Skeletal muscle satellite cell (primary cell): ENCODE data around the gene P2RX2.

Experiments
- H3K27me3 ChIP-seq: 2 replicates; pipeline ENCODE4 v1.7.0; 2013; ENCODE audit warnings: low read length; ENCODE audit not compliant: control insufficient read depth, insufficient read depth
- H3K36me3 ChIP-seq: 2 replicates; pipeline ENCODE4 v1.7.0; 2013; ENCODE audit warnings: mild to moderate bottlenecking, control low read depth, low read length; ENCODE audit not compliant: insufficient read depth
- H3K4me1 ChIP-seq: 2 replicates; pipeline ENCODE4 v1.7.0; 2013; ENCODE audit warnings: low read length; ENCODE audit not compliant: control insufficient read depth, insufficient read depth
- H3K4me2 ChIP-seq: 2 replicates; pipeline ENCODE4 v1.7.0; 2013; ENCODE audit warnings: mild to moderate bottlenecking, low read length
- H3K4me3 ChIP-seq: 2 replicates; pipeline ENCODE4 v1.7.0; 2013; ENCODE audit warnings: low read length
- H3K9ac ChIP-seq: 2 replicates; pipeline ENCODE4 v1.7.0; 2013; ENCODE audit warnings: mild to moderate bottlenecking, low read depth, low read length, moderate library complexity
- H3K9me3 ChIP-seq: replicated peaks from 2 replicates; pipeline ENCODE4 v1.7.0; 2013; ENCODE audit warnings: mild to moderate bottlenecking, control low read depth, low read length

The P2RX2 gene

DNA sequence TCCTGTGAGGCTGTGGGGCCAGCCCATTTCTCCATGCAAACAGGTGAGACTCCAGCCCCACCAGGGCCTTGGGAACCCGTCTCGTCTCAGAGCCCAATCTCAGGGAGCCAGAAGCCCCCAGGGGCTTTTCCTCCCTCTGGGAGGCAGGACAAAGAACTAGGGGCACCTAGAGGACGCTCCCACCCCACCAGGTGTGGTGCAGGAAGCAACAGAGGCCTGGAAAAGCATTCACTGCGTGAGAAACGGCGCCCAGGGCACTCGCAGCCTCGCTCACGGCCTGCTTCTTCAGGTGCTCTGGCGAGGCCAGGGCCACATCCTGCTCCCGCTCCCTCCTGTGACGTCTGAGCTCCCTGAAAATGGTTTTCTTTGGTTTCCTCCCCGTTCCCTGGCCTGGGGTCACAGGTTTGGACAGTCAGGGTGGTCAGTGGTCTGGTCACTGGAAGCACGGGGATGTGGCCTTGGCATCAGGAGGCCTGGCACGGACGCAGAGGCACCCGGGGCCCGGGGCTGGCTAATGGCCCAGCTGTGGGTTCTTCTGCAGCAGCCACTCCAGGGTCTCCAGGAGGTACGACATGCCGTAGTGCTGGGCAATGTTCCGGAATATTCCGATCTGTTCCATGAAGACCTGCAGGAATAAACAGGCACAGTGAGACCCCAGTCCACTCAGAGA lies 5.7 kb downstream of the P2RX2 start:
- H3K9me3 ChIP-seq, result no peaks in the 10 kb centered on the region
- no peak overlapping the region for H3K4me3 ChIP-seq
- peaks cover 6% of the 10 kb centered on the region for H3K27me3 ChIP-seq
- H3K4me1 ChIP-seq, result peaks cover 13% of the 10 kb centered on the region
- H3K9ac ChIP-seq, result no peak overlapping the region
- peaks cover 27% of the 10 kb centered on the region for H3K36me3 ChIP-seq
- no peak overlapping the region for H3K4me2 ChIP-seq

DNA sequence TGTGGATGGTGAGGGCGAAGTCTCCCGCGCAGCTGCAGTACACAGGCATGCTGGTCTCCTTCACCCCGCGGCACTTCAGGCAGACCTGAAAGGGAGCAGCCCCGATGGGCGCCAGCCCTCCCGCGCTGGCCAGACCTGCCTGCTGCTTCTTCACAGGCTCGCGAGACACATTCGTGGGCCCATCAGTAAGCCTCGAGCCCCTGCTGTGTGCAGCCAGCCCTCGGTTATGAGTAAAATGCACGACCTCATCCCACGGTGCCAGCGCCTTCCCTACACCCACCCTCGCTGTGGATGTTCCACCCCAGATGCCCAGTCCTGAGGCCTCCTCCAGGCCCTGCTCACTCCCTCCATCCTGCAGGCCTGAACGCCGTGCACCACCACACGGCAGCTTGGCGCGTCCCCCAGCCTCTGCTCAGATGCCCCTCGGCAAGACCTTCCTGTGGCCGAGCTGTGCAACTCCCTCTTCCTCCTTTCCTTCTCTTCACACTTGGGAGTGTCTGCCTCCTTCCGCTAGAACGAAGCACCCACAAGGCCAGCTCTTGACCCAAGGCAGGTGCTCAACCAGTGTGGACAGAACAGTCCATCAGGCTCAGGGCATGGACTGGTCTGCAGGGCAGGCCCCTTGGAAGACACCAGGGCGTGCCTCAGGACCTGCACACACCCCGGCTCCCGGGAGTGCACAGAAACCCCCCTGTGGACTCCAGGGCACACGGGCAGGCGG lies 6.5 kb downstream of the P2RX2 start:
- H3K4me3 ChIP-seq, result no peak overlapping the region
- H3K4me2 ChIP-seq, result no peak overlapping the region
- H3K9me3 ChIP-seq, result no peaks in the 10 kb centered on the region
- peaks cover 13% of the 10 kb centered on the region for H3K4me1 ChIP-seq
- H3K27me3 ChIP-seq, result peaks cover 6% of the 10 kb centered on the region
- peaks cover 29% of the 10 kb centered on the region for H3K36me3 ChIP-seq
- H3K9ac ChIP-seq, result no peak overlapping the region

DNA sequence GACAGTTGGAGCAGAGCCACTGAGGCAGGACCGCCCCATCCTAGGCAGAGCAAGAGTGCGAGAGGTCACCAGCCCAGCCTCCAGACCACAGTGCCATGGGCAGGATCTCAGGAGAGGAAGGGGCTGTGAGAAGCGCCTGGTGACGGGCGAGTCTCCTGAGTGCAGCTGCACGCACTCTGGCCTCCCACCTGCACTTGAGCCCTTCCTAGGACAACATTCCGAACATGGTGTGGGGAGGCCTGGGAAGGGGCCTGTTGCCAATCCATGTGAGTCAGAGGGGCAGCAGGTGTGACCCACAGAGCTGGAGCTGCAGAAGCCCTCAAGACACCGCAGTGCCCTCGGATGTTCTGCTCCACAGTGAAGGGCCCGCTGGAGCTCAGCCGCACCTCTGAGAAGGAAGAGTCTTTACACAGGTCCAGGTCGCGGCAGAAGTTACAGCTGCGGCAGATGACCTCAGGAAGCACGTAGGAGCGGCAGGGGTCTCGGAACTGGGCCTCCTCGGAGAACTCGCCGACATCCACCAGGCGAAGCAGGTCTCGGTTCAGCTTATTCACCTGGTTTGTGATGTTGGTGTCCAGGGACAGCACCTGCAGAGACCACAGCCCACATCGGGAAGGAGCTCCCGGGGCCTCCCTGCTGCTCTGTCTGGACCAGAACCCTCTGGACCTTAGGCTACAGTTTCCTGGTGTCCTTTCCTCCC lies 7.3 kb downstream of the P2RX2 start:
- no peaks in the 10 kb centered on the region for H3K9me3 ChIP-seq
- H3K27me3 ChIP-seq, result no peaks in the 10 kb centered on the region
- H3K9ac ChIP-seq, result no peak overlapping the region

DNA sequence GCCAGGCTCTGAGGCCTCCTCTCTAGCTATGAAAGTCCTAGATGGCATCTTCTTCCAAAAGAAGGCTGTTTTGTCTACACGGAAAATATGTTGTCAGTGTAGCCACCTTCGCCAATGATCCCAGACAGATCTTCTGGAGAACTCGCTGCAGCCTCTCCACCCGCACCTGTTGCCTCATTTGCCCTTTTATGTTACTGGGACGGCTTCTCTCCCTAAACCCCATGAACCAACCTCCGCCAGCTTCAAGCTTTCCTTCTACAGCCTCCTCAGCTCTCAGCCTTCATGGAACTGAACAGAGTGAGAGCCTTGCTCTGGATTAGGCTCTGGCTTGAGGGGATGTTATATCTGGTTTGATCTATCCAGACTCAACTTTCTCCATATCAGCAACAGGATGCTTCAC lies 10.8 kb downstream of the P2RX2 start:
- Histone ChIP-seq H3K9ac (no peak overlapping the region), H3K4me3 (no peak overlapping the region), H3K27me3 (no peaks in the 10 kb centered on the region), H3K9me3 (no peaks in the 10 kb centered on the region), H3K36me3 (peaks cover 47% of the 10 kb centered on the region), H3K4me1 (no peaks in the 10 kb centered on the region), H3K4me2 (no peak overlapping the region)

More for the DNA sequence above, 7.3 kb downstream of the P2RX2 start:
- Histone ChIP-seq H3K4me3 (no peak overlapping the region), H3K4me2 (no peak overlapping the region), H3K36me3 (peaks cover 31% of the 10 kb centered on the region), H3K4me1 (peaks cover 13% of the 10 kb centered on the region)

DNA sequence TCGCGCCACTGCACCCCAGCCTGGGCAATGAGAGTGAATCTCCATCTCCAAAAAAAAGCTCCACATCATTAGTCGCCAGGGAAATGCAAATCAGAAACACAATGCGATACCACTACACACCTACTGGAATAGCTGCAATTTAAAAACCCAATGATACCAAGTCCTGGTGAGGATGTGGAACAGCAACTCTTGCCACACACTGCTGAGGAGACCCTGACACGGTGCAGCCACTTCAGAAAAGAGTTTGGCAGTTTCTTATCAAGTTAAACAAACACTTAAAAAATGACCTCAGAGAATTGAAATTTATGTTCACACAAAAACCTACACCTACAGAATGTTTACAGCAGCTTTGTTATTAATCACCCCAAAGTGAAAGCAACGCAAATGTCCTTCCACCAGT lies 12.1 kb downstream of the P2RX2 start:
- H3K9ac ChIP-seq, result no peak overlapping the region
- no peaks in the 10 kb centered on the region for H3K27me3 ChIP-seq
- no peaks in the 10 kb centered on the region for H3K9me3 ChIP-seq
- H3K36me3 ChIP-seq, result peaks cover 45% of the 10 kb centered on the region
- no peaks in the 10 kb centered on the region for H3K4me1 ChIP-seq
- no peak overlapping the region for H3K4me3 ChIP-seq
- H3K4me2 ChIP-seq, result no peak overlapping the region

DNA sequence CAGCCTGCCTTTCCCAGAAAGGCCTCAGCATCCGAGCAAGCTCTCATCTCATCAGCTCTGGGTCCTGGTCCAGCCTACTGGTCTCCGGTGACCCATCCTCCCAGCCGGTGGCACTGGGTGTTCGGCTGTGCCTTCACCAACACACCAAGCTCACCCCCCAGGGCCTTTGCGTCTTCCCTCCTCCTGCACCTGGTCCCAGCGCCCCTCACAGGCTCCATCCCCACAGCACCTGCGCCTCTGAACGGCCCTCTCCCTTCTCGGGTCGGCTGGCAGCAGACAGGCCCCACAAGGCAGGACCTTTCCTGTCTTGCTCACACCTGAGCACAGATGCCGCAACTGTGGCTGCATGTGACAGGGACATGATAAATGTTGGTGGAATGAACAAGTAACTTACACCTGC lies 13.1 kb downstream of the P2RX2 start:
- Histone ChIP-seq H3K4me2 (no peak overlapping the region), H3K36me3 (peaks cover 45% of the 10 kb centered on the region), H3K4me3 (no peak overlapping the region), H3K9ac (no peak overlapping the region), H3K27me3 (no peaks in the 10 kb centered on the region), H3K4me1 (no peaks in the 10 kb centered on the region), H3K9me3 (no peaks in the 10 kb centered on the region)

DNA sequence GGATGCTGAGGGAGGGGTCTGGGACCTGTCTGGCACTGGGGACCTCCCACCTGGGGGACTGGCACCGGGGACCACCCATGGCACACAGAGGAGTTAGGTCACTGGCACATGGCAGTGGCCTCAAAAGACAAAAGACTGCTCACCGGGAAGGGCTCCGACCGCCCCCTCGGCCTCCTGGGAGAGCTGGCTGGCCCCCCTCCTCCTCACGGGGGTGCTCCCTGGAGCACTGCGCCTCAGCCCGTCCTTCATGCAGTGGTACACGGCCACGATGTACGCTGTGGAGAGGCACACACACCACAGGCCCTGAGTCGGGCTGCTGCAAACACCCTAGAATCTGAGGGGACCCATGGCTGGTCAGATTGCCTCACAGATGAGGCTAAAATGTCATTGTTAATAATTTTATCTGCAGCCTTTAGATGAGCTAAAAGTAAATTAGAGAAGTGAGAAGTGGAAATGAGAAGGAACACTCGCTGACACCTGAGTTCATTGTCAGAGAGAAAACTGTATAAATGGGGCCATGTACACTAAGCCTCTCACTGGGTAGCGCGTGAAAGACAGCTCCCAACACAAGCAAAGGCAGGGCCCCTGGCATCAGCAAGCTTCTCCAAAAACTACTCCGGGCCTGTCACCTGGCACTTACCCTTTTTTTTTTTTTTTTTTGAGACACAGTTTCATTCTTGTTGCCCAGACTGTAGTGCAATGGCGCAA lies 14.1 kb downstream of the P2RX2 start:
- Histone ChIP-seq H3K4me1 (no peaks in the 10 kb centered on the region), H3K4me3 (no peak overlapping the region), H3K9me3 (no peaks in the 10 kb centered on the region), H3K9ac (no peak overlapping the region), H3K4me2 (no peak overlapping the region), H3K36me3 (peaks cover 48% of the 10 kb centered on the region), H3K27me3 (no peaks in the 10 kb centered on the region)

DNA sequence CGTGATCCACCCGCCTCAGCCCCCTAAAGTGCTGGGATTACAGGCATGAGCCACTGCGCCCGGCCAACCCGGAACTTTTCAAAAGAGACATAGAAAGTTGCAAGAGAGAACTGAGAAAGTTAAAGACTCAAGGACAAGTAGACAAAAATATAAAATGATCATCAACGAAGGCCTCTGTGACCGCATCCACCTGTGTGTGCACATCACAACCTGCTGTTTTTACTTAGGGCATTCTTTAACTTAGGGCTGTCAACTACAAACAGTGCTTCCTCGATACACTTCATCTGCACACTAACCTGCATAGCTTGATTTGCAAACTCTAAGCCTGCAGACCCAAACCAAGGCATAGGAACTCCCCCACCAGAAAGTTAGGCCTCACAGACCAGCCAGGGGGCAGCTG lies 14.8 kb downstream of the P2RX2 start:
- no peaks in the 10 kb centered on the region for H3K9me3 ChIP-seq
- no peaks in the 10 kb centered on the region for H3K4me1 ChIP-seq
- no peak overlapping the region for H3K4me3 ChIP-seq
- H3K36me3 ChIP-seq, result peaks cover 48% of the 10 kb centered on the region
- H3K9ac ChIP-seq, result no peak overlapping the region
- H3K4me2 ChIP-seq, result no peak overlapping the region
- no peaks in the 10 kb centered on the region for H3K27me3 ChIP-seq

DNA sequence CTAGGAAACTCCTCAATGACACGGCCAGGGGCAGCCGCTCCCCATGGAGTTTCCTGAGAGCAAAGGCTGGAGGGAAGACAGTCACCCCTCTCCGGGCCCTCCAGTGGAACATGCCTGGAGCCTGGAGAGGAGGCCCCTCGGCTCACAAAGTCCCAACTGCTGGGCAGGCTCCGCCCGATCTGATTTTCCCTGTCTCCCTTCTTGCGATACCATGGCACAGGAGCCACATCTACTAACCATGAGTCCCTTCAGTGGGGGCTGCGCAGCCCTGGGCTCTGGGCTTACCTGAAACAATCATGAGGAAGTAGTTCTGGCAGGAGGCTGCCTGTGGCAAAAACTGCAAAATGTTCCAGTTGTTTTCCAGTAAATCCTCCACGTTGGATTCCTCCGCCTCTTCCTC lies 15.3 kb downstream of the P2RX2 start:
- Histone ChIP-seq H3K27me3 (no peaks in the 10 kb centered on the region), H3K4me3 (no peak overlapping the region), H3K36me3 (peaks cover 48% of the 10 kb centered on the region), H3K4me1 (no peaks in the 10 kb centered on the region), H3K9ac (no peak overlapping the region), H3K9me3 (no peaks in the 10 kb centered on the region), H3K4me2 (no peak overlapping the region)

DNA sequence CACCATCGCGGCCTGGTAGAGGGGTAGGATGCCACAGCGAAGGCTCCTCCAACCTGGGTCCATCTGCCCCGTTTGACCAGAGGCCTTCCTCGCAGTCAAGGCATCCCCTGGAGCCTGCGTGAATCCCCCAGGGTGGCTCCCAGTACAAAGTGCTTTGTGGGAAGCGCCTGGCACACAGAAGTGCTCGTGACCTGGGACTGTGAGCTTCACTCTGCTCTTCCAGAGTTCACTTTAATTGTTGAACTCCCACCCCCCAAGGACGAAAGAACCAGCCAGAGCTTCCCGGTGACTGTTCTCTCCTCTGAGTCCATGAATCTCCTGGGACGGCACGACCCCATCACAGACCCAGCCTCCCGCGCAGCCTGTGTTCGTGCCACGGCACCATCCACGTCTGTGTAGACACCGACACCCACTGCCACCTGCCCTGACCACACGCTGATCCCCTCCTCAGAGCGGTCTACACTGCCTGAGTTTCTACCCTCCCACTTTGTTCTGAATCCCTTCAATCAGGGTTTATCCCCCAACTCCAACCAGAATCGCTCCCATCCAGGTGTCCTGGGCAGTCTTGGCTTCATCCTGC lies 15.9 kb downstream of the P2RX2 start:
- Histone ChIP-seq H3K9me3 (no peaks in the 10 kb centered on the region), H3K27me3 (no peaks in the 10 kb centered on the region), H3K4me3 (no peak overlapping the region), H3K4me1 (no peaks in the 10 kb centered on the region), H3K9ac (no peak overlapping the region), H3K36me3 (peaks cover 42% of the 10 kb centered on the region), H3K4me2 (no peak overlapping the region)
